H1 (cell line): ENCODE measurements around the gene LY6G6D.

ENCODE experiments used
- BCL11A ChIP-seq, 2 experiments: IDR thresholded peaks; one replicate each; pipeline ENCODE4 v1.6.1; 2011; ENCODE audit warnings: low read depth in 2 of 2, low read length in 2 of 2, mild to moderate bottlenecking in 2 of 2
- BRCA1 ChIP-seq: IDR thresholded peaks from 2 replicates; pipeline ENCODE4 v1.6.1; 2012; ENCODE audit warnings: low read depth, low read length, improper control_type of control experiment
- CEBPB ChIP-seq: IDR thresholded peaks from 2 replicates; pipeline ENCODE4 v1.6.1; 2012; ENCODE audit warnings: low read depth, low read length
- GABPA ChIP-seq: IDR thresholded peaks from 2 replicates; pipeline ENCODE4 v1.6.1; 2011; ENCODE audit warnings: mild to moderate bottlenecking, low read length, moderate library complexity, borderline replicate concordance; ENCODE audit not compliant: insufficient read depth
- POLR2A ChIP-seq, 2 experiments: IDR thresholded peaks; 1 replicate in 1 of 2; 2 replicates in 1 of 2; pipeline ENCODE4 v1.6.1; 2011; ENCODE audit warnings: low read depth in 2 of 2, low read length in 2 of 2, mild to moderate bottlenecking in 2 of 2; ENCODE audit errors: control extremely low read depth in 1 of 2
- POLR2AphosphoS5 ChIP-seq: IDR thresholded peaks from 2 replicates; pipeline ENCODE4 v1.6.1; 2011; ENCODE audit warnings: low read depth, low read length
- RFX5 ChIP-seq: IDR thresholded peaks from 2 replicates; pipeline ENCODE4 v1.6.1; 2011; ENCODE audit warnings: low read depth, low read length, improper control_type of control experiment, borderline replicate concordance
- TEAD4 ChIP-seq: IDR thresholded peaks from 2 replicates; pipeline ENCODE4 v1.6.1; 2012; ENCODE audit warnings: low read depth, low read length, inconsistent platforms, mixed read lengths
- TF ChIP-seq, protein P1 (sequence below), 3 experiments: IDR thresholded peaks; 1 replicate in 2 of 3; 2 replicates in 1 of 3; pipeline versions ENCODE4 v1.5.1 to v1.6.1; 2011; ENCODE audit warnings: low read length in 3 of 3, mild to moderate bottlenecking in 3 of 3, inconsistent platforms in 2 of 3, low read depth in 1 of 3, moderate library complexity in 1 of 3; ENCODE audit not compliant: insufficient read depth in 1 of 3; ENCODE audit errors: control extremely low read depth in 1 of 3

DNA sequence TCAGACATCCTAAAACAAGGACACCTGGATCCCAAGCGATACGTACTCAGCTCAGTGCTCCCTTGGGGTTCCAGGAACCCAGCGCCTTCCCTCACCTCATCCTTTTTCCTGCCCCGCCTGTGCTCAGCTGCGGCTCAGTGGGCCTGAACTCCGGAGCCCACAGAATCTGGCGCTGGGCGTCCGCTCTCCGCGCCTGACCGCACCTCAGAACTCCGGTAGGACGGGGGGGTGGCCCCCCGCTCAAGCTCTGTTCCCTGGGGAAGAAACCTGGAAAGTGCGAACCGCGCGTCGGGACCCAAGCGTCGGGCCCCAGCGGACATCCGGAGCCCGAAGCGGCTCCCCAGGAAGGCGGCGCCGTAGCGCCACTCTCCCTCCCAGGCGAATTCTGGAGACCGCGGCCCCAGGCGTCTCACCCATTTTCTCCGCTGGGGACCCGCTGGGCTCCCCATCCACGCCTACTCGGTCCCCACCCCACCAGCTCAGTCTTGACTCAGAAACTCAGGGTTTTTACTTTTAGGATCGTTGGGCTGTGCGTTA is 33.9 kb upstream of the LY6G6D start:
- TF ChIP-seq, protein P1, sequence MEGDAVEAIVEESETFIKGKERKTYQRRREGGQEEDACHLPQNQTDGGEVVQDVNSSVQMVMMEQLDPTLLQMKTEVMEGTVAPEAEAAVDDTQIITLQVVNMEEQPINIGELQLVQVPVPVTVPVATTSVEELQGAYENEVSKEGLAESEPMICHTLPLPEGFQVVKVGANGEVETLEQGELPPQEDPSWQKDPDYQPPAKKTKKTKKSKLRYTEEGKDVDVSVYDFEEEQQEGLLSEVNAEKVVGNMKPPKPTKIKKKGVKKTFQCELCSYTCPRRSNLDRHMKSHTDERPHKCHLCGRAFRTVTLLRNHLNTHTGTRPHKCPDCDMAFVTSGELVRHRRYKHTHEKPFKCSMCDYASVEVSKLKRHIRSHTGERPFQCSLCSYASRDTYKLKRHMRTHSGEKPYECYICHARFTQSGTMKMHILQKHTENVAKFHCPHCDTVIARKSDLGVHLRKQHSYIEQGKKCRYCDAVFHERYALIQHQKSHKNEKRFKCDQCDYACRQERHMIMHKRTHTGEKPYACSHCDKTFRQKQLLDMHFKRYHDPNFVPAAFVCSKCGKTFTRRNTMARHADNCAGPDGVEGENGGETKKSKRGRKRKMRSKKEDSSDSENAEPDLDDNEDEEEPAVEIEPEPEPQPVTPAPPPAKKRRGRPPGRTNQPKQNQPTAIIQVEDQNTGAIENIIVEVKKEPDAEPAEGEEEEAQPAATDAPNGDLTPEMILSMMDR (IDR thresholded peaks at IDR 0.05; ENCODE audit: control extremely low read depth in 1 of 3, insufficient read depth in 1 of 3, low read depth in 1 of 3, low read length in 3 of 3), result no peak; a peak in 1 of 4 replicates
- TF ChIP-seq GABPA, result no peak
- no peak for TF ChIP-seq POLR2AphosphoS5
- no peak for TF ChIP-seq TEAD4
- no peak for TF ChIP-seq POLR2A (IDR thresholded peaks at IDR 0.05; ENCODE audit: control extremely low read depth in 1 of 2, low read depth in 2 of 2, low read length in 2 of 2)
- TF ChIP-seq BCL11A (IDR thresholded peaks at IDR 0.05; ENCODE audit: low read depth in 2 of 2, low read length in 2 of 2), result no peak
- no peak for TF ChIP-seq RFX5
- TF ChIP-seq CEBPB, result no peak
- TF ChIP-seq BRCA1, result no peak
